Measurements from ENCODE around the gene NEIL3.

Gene NEIL3

DNA sequence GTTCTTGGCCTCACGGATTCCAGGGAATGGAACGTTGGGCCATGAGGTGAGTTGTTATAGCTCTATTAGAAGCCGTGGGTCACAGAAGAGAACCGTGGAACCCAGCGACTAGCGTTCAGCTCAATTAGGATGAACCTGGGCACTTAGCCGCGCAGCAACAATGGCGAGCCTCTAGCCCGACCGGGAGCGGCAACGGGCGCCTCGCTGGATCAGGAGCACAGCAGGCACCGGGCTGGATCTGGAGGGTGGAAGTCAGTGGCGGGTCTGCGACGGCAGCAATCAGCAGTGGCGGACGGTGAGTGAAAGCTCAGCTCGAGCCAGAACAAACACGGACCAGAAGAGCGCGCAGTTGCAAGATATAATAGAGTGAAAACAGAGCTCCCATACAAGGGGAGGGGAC is 98.3 kb downstream of the NEIL3 start:
- no peak overlapping the region for H3K18ac ChIP-seq (ENCODE audit: low read length)
- no peak overlapping the region for H3K4me3 ChIP-seq (ENCODE audit: low read length)
- no peaks in the 10 kb centered on the region for H3K79me1 ChIP-seq (ENCODE audit: low read length)
- no peaks in the 10 kb centered on the region for H3K36me3 ChIP-seq (ENCODE audit: control insufficient read depth, insufficient read depth, low read length)
- no peak overlapping the region for H3K9ac ChIP-seq (ENCODE audit: low read length)
- H3K56ac ChIP-seq (ENCODE audit: low read length): no peak overlapping the region
- no peak overlapping the region for H2BK5ac ChIP-seq (ENCODE audit: low read length)
- WGBS (ENCODE audit: extremely low coverage, insufficient coverage, low lambda C conversion rate): no CpG with 5 or more reads among the region's 25 CpGs
- H3K4me2 ChIP-seq (ENCODE audit: low read length): no peak overlapping the region
- no peaks in the 10 kb centered on the region for H3K27me3 ChIP-seq (ENCODE audit: insufficient read depth, low read length, poor library complexity)
- H3K79me2 ChIP-seq (ENCODE audit: control insufficient read depth, insufficient read depth, low read length): no peaks in the 10 kb centered on the region
- H3K23ac ChIP-seq (ENCODE audit: low read length): no peak overlapping the region
- no peak overlapping the region for H4K8ac ChIP-seq (ENCODE audit: low read depth, low read length)
- no peak overlapping the region for H4K5ac ChIP-seq (ENCODE audit: low read length)
- DNase-seq: no peak
- no peak overlapping the region for H3K4ac ChIP-seq (ENCODE audit: low read depth, low read length)
- H2AK5ac ChIP-seq (ENCODE audit: low read length): no peak overlapping the region
- no peak overlapping the region for H2BK15ac ChIP-seq (replicated peaks; ENCODE audit: low read depth)
- H3K4me1 ChIP-seq (ENCODE audit: control insufficient read depth, low read depth, low read length): no peaks in the 10 kb centered on the region
- no peak overlapping the region for H2BK120ac ChIP-seq (ENCODE audit: low read depth, low read length)
- H3K27ac ChIP-seq (ENCODE audit: low read depth, low read length): no peak overlapping the region

DNA sequence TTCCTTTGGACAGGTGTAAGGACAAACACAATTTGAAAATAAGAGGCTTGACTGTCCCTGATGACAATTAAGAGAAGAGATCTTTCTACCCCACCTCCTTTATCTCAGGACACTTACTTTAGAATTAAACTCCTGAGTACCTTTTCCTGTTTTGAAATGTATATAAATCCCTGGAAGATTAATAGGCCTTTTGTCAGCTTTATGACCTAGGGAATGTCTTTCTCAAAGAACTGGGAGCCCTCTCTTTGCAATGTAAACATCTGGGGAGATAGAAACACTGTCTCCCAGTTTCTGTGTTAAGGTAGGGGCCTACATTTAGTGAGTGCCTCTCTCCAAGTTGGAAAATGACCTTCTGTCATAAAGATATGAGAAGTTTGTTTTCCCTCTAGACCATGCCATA is 100.9 kb downstream of the NEIL3 start:
- no peaks in the 10 kb centered on the region for H3K27me3 ChIP-seq (ENCODE audit: insufficient read depth, low read length, poor library complexity)
- H2AK5ac ChIP-seq (ENCODE audit: low read length): no peak overlapping the region
- H2BK120ac ChIP-seq (ENCODE audit: low read depth, low read length): no peak overlapping the region
- no peaks in the 10 kb centered on the region for H3K36me3 ChIP-seq (ENCODE audit: control insufficient read depth, insufficient read depth, low read length)
- H4K5ac ChIP-seq (ENCODE audit: low read length): no peak overlapping the region
- no peak for DNase-seq
- no peak overlapping the region for H4K8ac ChIP-seq (ENCODE audit: low read depth, low read length)
- no peak overlapping the region for H3K4me2 ChIP-seq (ENCODE audit: low read length)
- no peak overlapping the region for H2BK5ac ChIP-seq (ENCODE audit: low read length)
- no peaks in the 10 kb centered on the region for H3K79me1 ChIP-seq (ENCODE audit: low read length)
- H3K9ac ChIP-seq (ENCODE audit: low read length): no peak overlapping the region
- no peak overlapping the region for H3K23ac ChIP-seq (ENCODE audit: low read length)
- H3K27ac ChIP-seq (ENCODE audit: low read depth, low read length): no peak overlapping the region
- H3K4me3 ChIP-seq (ENCODE audit: low read length): no peak overlapping the region
- H3K4me1 ChIP-seq (ENCODE audit: control insufficient read depth, low read depth, low read length): no peaks in the 10 kb centered on the region
- H2BK15ac ChIP-seq (replicated peaks; ENCODE audit: low read depth): no peak overlapping the region
- H3K79me2 ChIP-seq (ENCODE audit: control insufficient read depth, insufficient read depth, low read length): no peaks in the 10 kb centered on the region
- H3K4ac ChIP-seq (ENCODE audit: low read depth, low read length): no peak overlapping the region
- H3K56ac ChIP-seq (ENCODE audit: low read length): no peak overlapping the region
- no peak overlapping the region for H3K18ac ChIP-seq (ENCODE audit: low read length)

DNA sequence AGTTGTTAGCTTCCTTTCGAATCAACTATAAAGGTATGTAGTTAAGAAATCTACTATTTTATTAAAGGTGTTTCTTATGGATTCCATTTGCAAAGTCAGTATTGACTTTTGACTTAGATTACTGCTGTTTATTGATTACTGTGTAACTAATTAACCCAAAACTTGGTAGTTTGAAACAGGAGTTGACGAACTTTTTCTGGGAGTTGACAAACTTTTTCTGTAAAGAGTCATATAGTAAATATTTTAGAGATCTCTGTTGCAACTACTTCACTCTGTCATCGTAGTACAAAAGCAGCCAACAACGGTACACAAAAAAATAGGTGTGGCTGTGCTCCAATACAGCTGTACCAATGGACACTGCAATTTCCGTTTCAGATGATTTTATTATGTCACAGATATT is 102.3 kb downstream of the NEIL3 start:
- Histone ChIP-seq H3K9ac (ENCODE audit: low read length) (no peak overlapping the region), H3K27me3 (ENCODE audit: insufficient read depth, low read length, poor library complexity) (no peaks in the 10 kb centered on the region), H4K8ac (ENCODE audit: low read depth, low read length) (no peak overlapping the region), H2BK15ac (replicated peaks; ENCODE audit: low read depth) (no peak overlapping the region), H2AK5ac (ENCODE audit: low read length) (no peak overlapping the region), H2BK120ac (ENCODE audit: low read depth, low read length) (no peak overlapping the region), H3K23ac (ENCODE audit: low read length) (no peak overlapping the region), H3K18ac (ENCODE audit: low read length) (no peak overlapping the region), H3K79me2 (ENCODE audit: control insufficient read depth, insufficient read depth, low read length) (no peaks in the 10 kb centered on the region), H3K36me3 (ENCODE audit: control insufficient read depth, insufficient read depth, low read length) (no peaks in the 10 kb centered on the region), H3K4me3 (ENCODE audit: low read length) (no peak overlapping the region), H3K56ac (ENCODE audit: low read length) (no peak overlapping the region), H3K27ac (ENCODE audit: low read depth, low read length) (no peak overlapping the region), H4K5ac (ENCODE audit: low read length) (no peak overlapping the region), H3K4ac (ENCODE audit: low read depth, low read length) (no peak overlapping the region), H3K4me1 (ENCODE audit: control insufficient read depth, low read depth, low read length) (no peaks in the 10 kb centered on the region), H3K4me2 (ENCODE audit: low read length) (no peak overlapping the region), H2BK5ac (ENCODE audit: low read length) (no peak overlapping the region), H3K79me1 (ENCODE audit: low read length) (no peaks in the 10 kb centered on the region)
- DNase-seq: no peak
- no CpG with 5 or more reads among the region's 5 CpGs for WGBS (ENCODE audit: extremely low coverage, insufficient coverage, low lambda C conversion rate)

Measured in mesendoderm (in vitro differentiated cells).